Suprapubic skin (tissue), 4 donors: Measurements from ENCODE around the gene KRTAP8-1.

Experiments used
- CTCF ChIP-seq, 2 donors: fragments of 200-600 bp in 1 of 2; fragments of 450-650 bp in 1 of 2; sonication (generic) in 1 of 2; IDR thresholded peaks; one replicate each; pipeline ENCODE4 v1.5.1; 2016 to 2019; ENCODE audit warnings: antibody characterized with exemption in 2 of 2, mild to moderate bottlenecking in 1 of 2, moderate library complexity in 1 of 2
- EP300 ChIP-seq: sonication (generic); formaldehyde crosslinking; IDR thresholded peaks from one replicate; pipeline ENCODE4 v1.6.1; 2017; ENCODE audit warnings: antibody characterized with exemption
- POLR2A ChIP-seq, 2 donors: fragments of 450-650 bp; IDR thresholded peaks; one replicate each; pipeline ENCODE4 v1.6.1; 2017; ENCODE audit warnings: antibody characterized with exemption in 2 of 2, mild to moderate bottlenecking in 2 of 2, moderate library complexity in 2 of 2
- POLR2AphosphoS5 ChIP-seq, 3 donors: sonication (generic); formaldehyde crosslinking; IDR thresholded peaks; one replicate each; pipeline ENCODE4 v1.6.1; 2017; ENCODE audit warnings: antibody characterized with exemption in 3 of 3

GRCh38 chr21:30838536-30838935 is 25.5 kb upstream of the KRTAP8-1 start:
- no peak for TF ChIP-seq POLR2AphosphoS5 (IDR thresholded peaks at IDR 0.05)
- TF ChIP-seq CTCF (IDR thresholded peaks at IDR 0.05): no peak
- TF ChIP-seq POLR2A (IDR thresholded peaks at IDR 0.05): no peak
- TF ChIP-seq EP300: no peak
